T-helper 1 cell (primary cell): ENCODE results near the gene TGM1.
"Not testable (repeated sequence)": the region's sequence is repeated elsewhere in the genome, so short reads cannot be mapped to it uniquely, and the experiment has no call there.

Experiments used
- DNase-seq, 5 donors: peaks; one replicate each; pipeline ENCODE4 v3.0.0-alpha.2; 2012 to 2020

TGM1 gene

GRCh38 chr14:24252289-24253124 lies 10.5 kb downstream of the TGM1 start:
- DNase-seq, result no peak

DNA sequence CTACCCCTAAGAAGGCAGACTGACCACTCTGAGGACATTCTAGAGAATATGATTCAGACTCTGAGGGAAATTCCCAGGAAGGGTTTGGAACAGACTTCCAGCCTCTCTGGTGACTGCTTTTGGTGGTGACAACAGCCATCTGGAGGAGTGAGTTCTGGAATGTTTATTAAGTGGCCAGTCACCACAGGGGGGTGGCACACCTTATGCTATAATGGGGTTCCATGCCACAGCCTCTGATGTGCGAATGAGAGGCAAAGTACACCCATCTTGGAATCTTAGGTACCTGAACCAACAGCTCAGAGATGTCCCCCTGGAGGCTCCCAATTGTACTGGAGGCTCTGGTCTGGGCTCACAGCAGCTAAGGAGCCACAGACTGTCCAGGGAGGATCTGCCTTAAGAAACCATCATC lies 11.1 kb downstream of the TGM1 start:
- DNase-seq, result no peak

DNA sequence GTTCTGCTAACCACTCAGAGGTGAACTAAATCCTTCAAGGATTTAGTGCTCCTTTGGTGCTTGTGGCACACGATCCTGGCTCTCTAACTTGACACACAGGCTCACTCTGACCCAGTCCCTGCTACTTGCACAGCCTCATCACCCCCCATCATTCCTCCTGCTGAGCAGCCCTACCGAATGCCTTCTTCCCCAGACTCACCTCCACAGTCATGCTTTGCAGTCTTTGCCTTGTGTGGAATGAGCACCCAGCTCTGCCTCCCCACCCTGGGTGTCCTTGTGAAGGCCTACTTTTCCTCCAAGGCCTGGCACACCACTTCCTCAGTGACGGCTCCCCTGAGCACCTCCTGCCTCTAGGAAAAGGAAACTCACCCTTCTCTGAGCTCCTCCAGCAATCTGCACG lies 12.6 kb downstream of the TGM1 start:
- DNase-seq, result no peak

DNA sequence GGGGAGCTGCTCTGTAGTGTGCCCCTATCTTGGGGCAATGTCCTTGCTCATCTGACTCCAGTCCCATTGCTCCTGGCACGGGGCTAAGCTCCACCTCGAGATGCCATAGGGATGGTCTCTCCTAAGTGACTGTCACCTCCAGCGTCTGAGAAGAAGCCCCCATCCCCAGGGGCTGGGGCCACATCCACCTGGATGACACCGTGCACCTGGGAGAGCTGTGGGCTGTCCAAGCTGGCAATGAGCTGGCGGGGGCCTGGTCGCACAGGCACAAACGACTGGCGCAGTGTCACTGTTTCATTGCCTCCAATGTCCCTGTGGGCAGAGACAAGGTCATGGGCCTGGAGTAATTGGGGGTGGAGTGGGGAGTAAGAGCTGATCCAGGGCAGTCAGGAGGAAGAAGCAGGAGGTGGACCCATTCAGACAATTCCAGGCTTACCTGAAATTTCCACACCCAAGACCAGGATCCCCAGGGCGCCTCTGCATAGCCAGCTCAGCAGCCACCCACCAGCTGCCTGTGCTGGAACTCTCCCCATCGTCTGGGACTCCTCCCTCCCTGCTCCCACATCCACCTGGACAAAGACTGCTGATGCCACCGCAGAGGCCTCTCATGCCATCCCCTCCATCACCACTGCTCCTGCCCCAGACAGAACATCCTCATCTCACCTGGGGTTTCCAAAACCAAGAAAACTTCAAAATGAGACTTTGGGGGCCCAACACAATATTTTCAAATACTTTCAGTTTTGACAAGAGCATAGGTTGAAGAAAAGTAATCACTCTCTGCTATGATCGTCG lies 13.6 kb downstream of the TGM1 start:
- DNase-seq, result no peak

GRCh38 chr14:24247422-24247821 lies 15.6 kb downstream of the TGM1 start:
- DNase-seq, result no peak

- peak in 1 of 5 donors; percentile 81 for DNase-seq
Observed at GRCh38 chr14:24246765-24247212, 16.2 kb downstream of the TGM1 start.

- DNase-seq, result not testable (repeated sequence)
Observed at GRCh38 chr14:24245350-24245749, 17.6 kb downstream of the TGM1 start.

- DNase-seq, result peak in 1 of 5 donors; percentile 15
Observed at GRCh38 chr14:24243336-24243836, 19.6 kb downstream of the TGM1 start.

DNA sequence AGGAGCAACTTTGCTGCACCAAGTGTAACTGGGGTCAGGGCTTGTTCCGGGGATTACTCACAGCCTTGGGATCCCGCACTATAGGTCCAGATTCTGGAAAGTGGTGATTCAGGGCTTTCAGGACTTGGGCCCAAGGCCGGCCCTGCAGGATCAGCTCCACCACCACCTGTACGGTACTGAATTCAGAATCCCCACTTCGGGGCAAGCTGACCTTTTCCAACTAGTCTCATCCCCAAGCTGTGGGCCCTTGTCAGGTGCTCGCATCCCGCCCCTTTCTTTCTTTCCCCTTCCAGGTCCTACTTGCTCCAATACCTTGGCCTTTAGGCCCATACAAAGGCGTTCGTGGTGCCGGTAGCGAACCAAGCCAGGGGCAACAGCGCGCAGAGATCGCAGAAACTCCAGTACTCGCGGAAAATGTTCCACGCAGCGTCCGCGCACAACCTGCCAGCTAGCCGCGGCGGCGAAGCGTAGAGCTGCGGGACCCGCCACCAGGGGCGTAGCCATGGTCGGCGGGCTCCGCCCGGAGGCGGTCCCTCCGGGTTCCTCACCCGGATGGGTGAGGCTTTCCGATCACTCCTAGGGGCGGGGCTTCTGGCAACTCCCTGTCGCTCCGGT lies 21.0 kb downstream of the TGM1 start:
- DNase-seq, result peak; percentile 90 to 96 (median 93)

GRCh38 chr14:24240110-24240918 lies 22.7 kb downstream of the TGM1 start:
- DNase-seq, result no peak

GRCh38 chr14:24238527-24239037 lies 24.4 kb downstream of the TGM1 start:
- DNase-seq, result no peak

GRCh38 chr14:24238123-24238522 lies 24.9 kb downstream of the TGM1 start:
- DNase-seq, result no peak

DNA sequence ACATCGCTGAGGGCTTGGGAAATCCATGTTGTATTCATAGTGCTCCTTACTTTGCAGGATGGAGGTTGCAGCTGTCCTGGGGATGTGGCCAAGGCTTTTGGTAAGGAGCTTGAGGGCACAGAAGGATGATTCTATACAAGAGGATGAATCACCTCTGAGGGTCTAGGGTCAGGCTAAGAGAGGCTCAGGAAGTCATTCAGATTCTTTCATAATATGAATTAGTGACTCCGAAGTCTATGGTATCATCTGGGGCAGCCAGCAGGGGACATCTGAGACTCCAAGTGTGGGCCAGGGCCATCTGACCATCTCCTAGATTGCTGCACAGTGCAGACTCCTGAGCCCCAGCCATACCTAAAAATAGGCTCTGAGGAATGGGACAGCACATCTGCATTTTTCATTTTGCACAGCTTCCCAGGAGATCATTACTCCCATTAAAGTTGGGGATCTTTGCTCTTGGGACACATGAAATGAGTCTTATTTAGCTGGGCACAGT lies 25.5 kb downstream of the TGM1 start:
- no peak for DNase-seq

DNA sequence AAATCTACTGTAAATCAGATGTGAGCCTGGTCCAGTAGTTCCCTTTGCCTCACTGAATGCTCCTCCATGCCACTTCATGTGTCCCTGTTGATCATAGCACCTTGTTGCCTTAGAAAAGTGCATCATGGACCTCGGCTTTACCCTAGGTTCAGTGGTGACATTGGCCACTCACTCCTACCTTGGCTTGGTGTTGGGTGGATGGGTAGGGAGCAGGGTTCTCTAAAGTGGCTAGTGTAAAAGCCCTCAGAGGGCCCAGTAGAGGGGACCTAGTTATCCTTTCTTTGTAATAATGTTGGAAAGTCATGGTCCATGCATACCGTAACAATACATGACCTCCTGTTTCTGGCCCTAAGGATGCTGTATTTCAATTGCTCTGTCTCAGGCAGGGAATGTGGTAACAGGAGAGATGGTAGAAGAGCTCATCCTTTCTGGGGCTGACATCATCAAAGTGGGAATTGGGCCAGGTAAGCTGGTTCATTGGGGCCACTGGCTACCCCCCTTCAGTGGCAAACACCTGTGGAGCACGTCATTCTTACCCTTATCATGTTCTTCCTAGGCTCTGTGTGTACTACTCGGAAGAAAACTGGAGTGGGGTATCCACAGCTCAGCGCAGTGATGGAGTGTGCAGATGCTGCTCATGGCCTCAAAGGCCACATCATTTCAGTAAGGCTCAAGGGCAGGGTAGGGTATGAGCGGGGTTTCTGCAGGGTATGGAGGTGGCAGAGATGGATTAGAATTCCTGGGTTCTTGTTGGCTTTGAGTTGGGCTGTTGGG lies 26.1 kb downstream of the TGM1 start:
- DNase-seq, result no peak

- no peak for DNase-seq
Observed at GRCh38 chr14:24235804-24236688, 26.9 kb downstream of the TGM1 start.

DNA sequence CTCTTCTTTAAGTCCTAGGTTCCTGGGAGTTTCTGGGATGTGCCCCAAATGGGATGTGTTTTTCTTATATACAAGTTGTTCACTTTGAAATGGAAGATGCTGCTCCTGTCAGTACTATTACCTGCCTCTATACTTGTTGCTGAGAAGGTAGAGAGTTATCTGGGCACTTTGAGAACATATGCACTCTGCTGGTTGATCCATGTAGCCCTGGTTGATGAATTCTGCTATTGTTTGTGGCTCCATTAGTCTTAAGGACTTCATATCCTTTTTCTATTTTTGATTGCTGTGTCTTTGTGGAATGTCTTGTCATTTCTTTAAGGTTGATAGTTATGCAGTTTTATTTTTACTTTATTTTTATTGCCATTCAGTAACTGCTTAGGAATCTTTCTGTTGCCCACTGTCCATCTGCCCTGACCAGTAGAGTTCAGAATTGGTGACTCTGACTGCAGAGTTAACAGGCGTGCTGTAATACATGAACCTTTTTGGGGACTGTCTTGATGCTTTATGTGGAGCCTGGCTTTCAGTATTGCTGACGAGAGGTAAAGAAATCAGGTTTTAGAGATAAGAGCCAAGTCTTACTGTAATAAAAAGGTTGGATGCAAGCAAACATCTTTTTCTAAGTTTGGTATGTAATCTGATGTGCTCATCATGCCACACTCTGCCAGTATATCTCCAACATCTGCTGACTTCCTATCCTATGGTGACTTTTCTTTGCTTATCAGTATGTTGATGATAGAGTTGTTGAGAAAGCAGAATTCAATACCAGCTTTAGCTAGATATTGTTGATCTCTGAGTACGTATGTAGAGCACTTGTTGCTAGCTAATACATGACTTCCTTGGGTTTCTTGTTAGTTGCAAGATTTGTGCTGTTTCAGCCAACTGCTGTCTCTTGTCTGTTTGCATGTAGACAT lies 28.6 kb downstream of the TGM1 start:
- DNase-seq, result no peak

DNA sequence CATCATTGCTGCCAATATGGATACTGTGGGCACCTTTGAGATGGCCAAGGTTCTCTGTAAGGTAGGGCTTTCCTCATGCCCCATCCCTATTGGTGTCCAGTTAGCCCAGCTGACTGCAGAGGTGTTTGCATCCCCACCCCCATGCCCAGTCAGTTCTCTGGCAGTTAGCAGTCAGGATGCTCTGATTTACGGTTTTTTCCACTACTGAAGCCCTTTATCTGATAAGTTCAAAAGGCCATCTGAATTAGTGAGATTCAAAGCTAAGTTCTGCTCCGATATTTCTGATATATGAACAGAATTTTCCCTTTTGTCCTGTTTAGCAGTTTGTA lies 29.5 kb downstream of the TGM1 start:
- no peak for DNase-seq

DNA sequence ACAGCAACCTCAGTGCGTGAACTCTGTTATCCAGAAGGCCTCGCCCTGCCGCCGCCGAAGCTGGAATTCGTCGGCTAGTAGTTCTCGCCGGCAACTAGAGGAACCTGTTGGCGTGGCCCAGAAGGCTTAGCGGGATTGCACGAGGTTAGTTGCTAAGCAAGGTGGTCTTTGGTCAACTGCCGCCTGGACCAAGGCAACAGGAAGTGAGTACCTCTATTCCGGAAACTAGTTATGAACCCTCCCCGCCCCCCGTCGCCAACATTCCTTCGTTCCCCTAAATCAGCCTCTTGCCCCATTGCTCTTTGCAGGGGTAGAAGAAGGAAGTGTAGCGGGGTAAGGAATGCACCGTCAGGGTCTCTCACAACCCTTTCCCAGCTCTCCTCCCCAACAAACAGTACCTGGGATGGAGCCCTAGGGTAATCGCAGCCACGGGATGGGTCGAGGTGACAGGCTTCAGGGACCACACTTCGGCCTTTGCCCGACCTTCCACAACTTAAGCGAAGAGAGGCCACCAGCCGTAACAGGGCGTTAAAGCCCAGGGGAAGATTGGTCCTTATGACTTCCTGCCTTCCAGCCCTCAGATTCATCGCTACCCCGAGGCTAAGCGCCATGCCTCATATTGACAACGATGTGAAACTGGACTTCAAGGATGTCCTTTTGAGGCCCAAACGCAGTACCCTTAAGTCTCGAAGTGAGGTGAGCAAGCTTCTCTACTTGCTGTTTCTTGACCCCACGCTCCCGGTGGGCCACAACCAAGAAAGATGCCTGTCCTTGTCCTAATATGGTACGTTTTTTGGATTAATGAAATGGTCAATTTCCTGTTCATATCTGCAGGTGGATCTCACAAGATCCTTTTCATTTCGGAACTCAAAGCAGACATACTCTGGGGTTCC lies 30.1 kb downstream of the TGM1 start, which contains the start of gene GMPR2:
GMPR2 (plus strand) TSS at position 285 of the 893 bp plus-strand sequence; CDS start at position 610, 325 bp downstream.
- DNase-seq, result no peak
